Measurements from ENCODE around the gene KAT7.

The KAT7 gene

GRCh38 chr17:49842846-49843245 is 54.4 kb downstream of the KAT7 start:
- no peaks in the 10 kb centered on the region for H3K27me3 ChIP-seq (ENCODE audit: control insufficient read depth in 1 of 2, insufficient read depth in 2 of 2, low read length in 2 of 2)
- H3K4me3 ChIP-seq (ENCODE audit: low read length in 2 of 2) = no peak overlapping the region
- peaks cover 44% of the 10 kb centered on the region for H3K4me1 ChIP-seq (ENCODE audit: control insufficient read depth, insufficient read depth, low read length)
- H3K27ac ChIP-seq (ENCODE audit: low read length) = no peak overlapping the region
- H3K9me3 ChIP-seq (ENCODE audit: control insufficient read depth in 2 of 2, low read length in 2 of 2) = no peaks in the 10 kb centered on the region
- peaks cover 5 to 6% of the 10 kb centered on the region in 2 donors for H3K36me3 ChIP-seq (ENCODE audit: control insufficient read depth in 2 of 2, insufficient read depth in 2 of 2, low read length in 2 of 2)
- no peak overlapping the region for H3K9ac ChIP-seq (ENCODE audit: low read length in 2 of 2)

GRCh38 chr17:49843774-49844350 is 55.4 kb downstream of the KAT7 start:
- Histone ChIP-seq H3K27ac (ENCODE audit: low read length) (no peak overlapping the region), H3K4me3 (ENCODE audit: low read length in 2 of 2) (no peak overlapping the region), H3K9ac (ENCODE audit: low read length in 2 of 2) (no peak overlapping the region)

GRCh38 chr17:49845321-49845720 is 56.8 kb downstream of the KAT7 start:
- Histone ChIP-seq H3K9me3 (ENCODE audit: control insufficient read depth in 2 of 2, low read length in 2 of 2) (no peaks in the 10 kb centered on the region), H3K27ac (ENCODE audit: low read length) (peak overlapping the region; percentile 49), H3K27me3 (ENCODE audit: control insufficient read depth in 1 of 2, insufficient read depth in 2 of 2, low read length in 2 of 2) (no peaks in the 10 kb centered on the region), H3K4me1 (ENCODE audit: control insufficient read depth, insufficient read depth, low read length) (peaks cover 45% of the 10 kb centered on the region), H3K36me3 (ENCODE audit: control insufficient read depth in 2 of 2, insufficient read depth in 2 of 2, low read length in 2 of 2) (peaks cover 0 to 5% of the 10 kb centered on the region in 2 donors), H3K4me3 (ENCODE audit: low read length in 2 of 2) (peak overlapping the region in 1 of 2 donors; percentile 40), H3K9ac (ENCODE audit: low read length in 2 of 2) (peak overlapping the region in 1 of 2 donors; percentile 21)

More at GRCh38 chr17:49843774-49844350, 55.4 kb downstream of the KAT7 start:
- H3K9me3 ChIP-seq (ENCODE audit: control insufficient read depth in 2 of 2, low read length in 2 of 2) = no peaks in the 10 kb centered on the region
- H3K27me3 ChIP-seq (ENCODE audit: control insufficient read depth in 1 of 2, insufficient read depth in 2 of 2, low read length in 2 of 2) = no peaks in the 10 kb centered on the region
- peaks cover 2 to 5% of the 10 kb centered on the region in 2 donors for H3K36me3 ChIP-seq (ENCODE audit: control insufficient read depth in 2 of 2, insufficient read depth in 2 of 2, low read length in 2 of 2)
- H3K4me1 ChIP-seq (ENCODE audit: control insufficient read depth, insufficient read depth, low read length) = peaks cover 45% of the 10 kb centered on the region

- peaks cover 0 to 5% of the 10 kb centered on the region in 2 donors for H3K36me3 ChIP-seq (ENCODE audit: control insufficient read depth in 2 of 2, insufficient read depth in 2 of 2, low read length in 2 of 2)
- peaks cover 53% of the 10 kb centered on the region for H3K4me1 ChIP-seq (ENCODE audit: control insufficient read depth, insufficient read depth, low read length)
- H3K9me3 ChIP-seq (ENCODE audit: control insufficient read depth in 2 of 2, low read length in 2 of 2) = no peaks in the 10 kb centered on the region
- peak overlapping the region in 1 of 2 donors; percentile 6 for H3K9ac ChIP-seq (ENCODE audit: low read length in 2 of 2)
- no peak overlapping the region for H3K4me3 ChIP-seq (ENCODE audit: low read length in 2 of 2)
- H3K27me3 ChIP-seq (ENCODE audit: control insufficient read depth in 1 of 2, insufficient read depth in 2 of 2, low read length in 2 of 2) = no peaks in the 10 kb centered on the region
- no peak overlapping the region for H3K27ac ChIP-seq (ENCODE audit: low read length)
Observed at GRCh38 chr17:49846938-49847712, 58.6 kb downstream of the KAT7 start.

- peaks cover 0 to 5% of the 10 kb centered on the region in 2 donors for H3K36me3 ChIP-seq (ENCODE audit: control insufficient read depth in 2 of 2, insufficient read depth in 2 of 2, low read length in 2 of 2)
- no peak within 1 kb of the TSS for H3K4me3 ChIP-seq (ENCODE audit: low read length in 2 of 2)
- no peaks in the 10 kb centered on the region for H3K27me3 ChIP-seq (ENCODE audit: control insufficient read depth in 1 of 2, insufficient read depth in 2 of 2, low read length in 2 of 2)
- H3K9ac ChIP-seq (ENCODE audit: low read length in 2 of 2) = peak within 1 kb of the TSS in 1 of 2 donors; percentile 6
- H3K27ac ChIP-seq (ENCODE audit: low read length) = no peak within 1 kb of the TSS
- H3K9me3 ChIP-seq (ENCODE audit: control insufficient read depth in 2 of 2, low read length in 2 of 2) = no peaks in the 10 kb centered on the region
- peaks cover 49% of the 10 kb centered on the region for H3K4me1 ChIP-seq (ENCODE audit: control insufficient read depth, insufficient read depth, low read length)
Observed at GRCh38 chr17:49848019-49848473, 59.6 kb downstream of the KAT7 start, which contains the start of gene TAC4. TSS of gene TAC4 (minus strand) at chr17:49848069. CDS start at chr17:49848017, 52 bp downstream.

GRCh38 chr17:49848739-49849138 is 60.3 kb downstream of the KAT7 start:
- Histone ChIP-seq H3K36me3 (ENCODE audit: control insufficient read depth in 2 of 2, insufficient read depth in 2 of 2, low read length in 2 of 2) (peaks cover 0 to 5% of the 10 kb centered on the region in 2 donors), H3K27ac (ENCODE audit: low read length) (no peak overlapping the region), H3K4me1 (ENCODE audit: control insufficient read depth, insufficient read depth, low read length) (peaks cover 45% of the 10 kb centered on the region), H3K27me3 (ENCODE audit: control insufficient read depth in 1 of 2, insufficient read depth in 2 of 2, low read length in 2 of 2) (no peaks in the 10 kb centered on the region), H3K9me3 (ENCODE audit: control insufficient read depth in 2 of 2, low read length in 2 of 2) (no peaks in the 10 kb centered on the region), H3K4me3 (ENCODE audit: low read length in 2 of 2) (no peak overlapping the region), H3K9ac (ENCODE audit: low read length in 2 of 2) (no peak overlapping the region)

GRCh38 chr17:49850218-49850610 is 61.7 kb downstream of the KAT7 start:
- H3K27ac ChIP-seq (ENCODE audit: low read length) = no peak overlapping the region
- peaks cover 34% of the 10 kb centered on the region for H3K4me1 ChIP-seq (ENCODE audit: control insufficient read depth, insufficient read depth, low read length)
- H3K27me3 ChIP-seq (ENCODE audit: control insufficient read depth in 1 of 2, insufficient read depth in 2 of 2, low read length in 2 of 2) = no peaks in the 10 kb centered on the region
- H3K36me3 ChIP-seq (ENCODE audit: control insufficient read depth in 2 of 2, insufficient read depth in 2 of 2, low read length in 2 of 2) = peaks cover 0 to 5% of the 10 kb centered on the region in 2 donors
- H3K9me3 ChIP-seq (ENCODE audit: control insufficient read depth in 2 of 2, low read length in 2 of 2) = no peaks in the 10 kb centered on the region
- no peak overlapping the region for H3K4me3 ChIP-seq (ENCODE audit: low read length in 2 of 2)
- H3K9ac ChIP-seq (ENCODE audit: low read length in 2 of 2) = peak overlapping the region in 1 of 2 donors; percentile 31

- H3K4me3 ChIP-seq (ENCODE audit: low read length in 2 of 2) = peak overlapping the region; percentile 65 to 83
Observed at GRCh38 chr17:49850772-49851386, 62.4 kb downstream of the KAT7 start.

GRCh38 chr17:49851387-49852291 is 63.2 kb downstream of the KAT7 start:
- Histone ChIP-seq H3K4me3 (ENCODE audit: low read length in 2 of 2) (peak overlapping the region; percentile 65 to 83), H3K36me3 (ENCODE audit: control insufficient read depth in 2 of 2, insufficient read depth in 2 of 2, low read length in 2 of 2) (peaks cover 0 to 2% of the 10 kb centered on the region in 2 donors), H3K27me3 (ENCODE audit: control insufficient read depth in 1 of 2, insufficient read depth in 2 of 2, low read length in 2 of 2) (no peaks in the 10 kb centered on the region), H3K27ac (ENCODE audit: low read length) (no peak overlapping the region), H3K9ac (ENCODE audit: low read length in 2 of 2) (peak overlapping the region; percentile 41 to 75), H3K4me1 (ENCODE audit: control insufficient read depth, insufficient read depth, low read length) (peaks cover 20% of the 10 kb centered on the region), H3K9me3 (ENCODE audit: control insufficient read depth in 2 of 2, low read length in 2 of 2) (no peaks in the 10 kb centered on the region)

More at GRCh38 chr17:49850772-49851386, 62.4 kb downstream of the KAT7 start:
- Histone ChIP-seq H3K27ac (ENCODE audit: low read length) (no peak overlapping the region), H3K27me3 (ENCODE audit: control insufficient read depth in 1 of 2, insufficient read depth in 2 of 2, low read length in 2 of 2) (no peaks in the 10 kb centered on the region), H3K36me3 (ENCODE audit: control insufficient read depth in 2 of 2, insufficient read depth in 2 of 2, low read length in 2 of 2) (peaks cover 0 to 5% of the 10 kb centered on the region in 2 donors), H3K9ac (ENCODE audit: low read length in 2 of 2) (peak overlapping the region; percentile 29 to 31), H3K4me1 (ENCODE audit: control insufficient read depth, insufficient read depth, low read length) (peaks cover 27% of the 10 kb centered on the region), H3K9me3 (ENCODE audit: control insufficient read depth in 2 of 2, low read length in 2 of 2) (no peaks in the 10 kb centered on the region)

- H3K4me1 ChIP-seq (ENCODE audit: control insufficient read depth, insufficient read depth, low read length) = peaks cover 8% of the 10 kb centered on the region
- no peak overlapping the region for H3K27ac ChIP-seq (ENCODE audit: low read length)
- H3K36me3 ChIP-seq (ENCODE audit: control insufficient read depth in 2 of 2, insufficient read depth in 2 of 2, low read length in 2 of 2) = no peaks in the 10 kb centered on the region
- H3K9me3 ChIP-seq (ENCODE audit: control insufficient read depth in 2 of 2, low read length in 2 of 2) = no peaks in the 10 kb centered on the region
- H3K9ac ChIP-seq (ENCODE audit: low read length in 2 of 2) = no peak overlapping the region
- no peaks in the 10 kb centered on the region for H3K27me3 ChIP-seq (ENCODE audit: control insufficient read depth in 1 of 2, insufficient read depth in 2 of 2, low read length in 2 of 2)
- no peak overlapping the region for H3K4me3 ChIP-seq (ENCODE audit: low read length in 2 of 2)
Observed at GRCh38 chr17:49853470-49854015, 65.1 kb downstream of the KAT7 start.
